KMS-11 (cell line): ENCODE results near the gene ELMO1.

Experiments used
- H2AFZ ChIP-seq: fragments of 200-600 bp; sonication (generic); 2 replicates; pipeline ENCODE4 v1.6.1; 2016; ENCODE audit warnings: antibody characterized with exemption, mixed run types, low read depth
- H3K27ac ChIP-seq: fragments of 200-600 bp; sonication (generic); 2 replicates; pipeline ENCODE4 v1.6.1; 2016; ENCODE audit warnings: mild to moderate bottlenecking, mixed run types
- H3K27me3 ChIP-seq: fragments of 200-600 bp; sonication (generic); 2 replicates; pipeline ENCODE4 v1.6.1; 2017; ENCODE audit warnings: mild to moderate bottlenecking, low read depth, mixed run types, moderate library complexity; ENCODE audit not compliant: insufficient read depth
- H3K36me3 ChIP-seq: fragments of 200-600 bp; sonication (generic); 2 replicates; pipeline ENCODE4 v1.6.1; 2017; ENCODE audit warnings: mild to moderate bottlenecking, mixed run types; ENCODE audit not compliant: insufficient read depth
- H3K4me1 ChIP-seq: fragments of 200-600 bp; sonication (generic); 2 replicates; pipeline ENCODE4 v1.6.1; 2016; ENCODE audit warnings: mild to moderate bottlenecking, low read depth, mixed run types; ENCODE audit not compliant: poor library complexity, severe bottlenecking
- H3K4me2 ChIP-seq: fragments of 200-600 bp; sonication (generic); 2 replicates; pipeline ENCODE4 v1.7.0; 2016; ENCODE audit warnings: mild to moderate bottlenecking, mixed run types
- H3K4me3 ChIP-seq: fragments of 200-600 bp; sonication (generic); IDR thresholded peaks from 2 replicates; pipeline ENCODE4 v1.6.1; 2017; ENCODE audit warnings: low read depth, low read length, mixed read lengths; ENCODE audit not compliant: insufficient read depth
- H3K79me2 ChIP-seq: fragments of 200-600 bp; sonication (generic); 2 replicates; pipeline ENCODE4 v1.6.1; 2016; ENCODE audit warnings: low read depth, mixed run types; ENCODE audit not compliant: insufficient read depth
- H3K9ac ChIP-seq: fragments of 200-600 bp; sonication (generic); 2 replicates; pipeline ENCODE4 v1.6.1; 2016; ENCODE audit warnings: mild to moderate bottlenecking, mixed run types
- H4K20me1 ChIP-seq: fragments of 200-600 bp; sonication (generic); 2 replicates; pipeline ENCODE4 v1.6.1; 2016; ENCODE audit warnings: mild to moderate bottlenecking, mixed run types; ENCODE audit not compliant: insufficient read depth
- TF ChIP-seq, protein P1 (sequence below): fragments of 200-600 bp; sonication (generic); conservative IDR thresholded peaks from 2 replicates; pipeline ENCODE4 v1.6.1; 2017; ENCODE audit warnings: low read depth, mild to moderate bottlenecking, antibody characterized with exemption, low read length, moderate library complexity, mixed read lengths

ELMO1 gene

DNA sequence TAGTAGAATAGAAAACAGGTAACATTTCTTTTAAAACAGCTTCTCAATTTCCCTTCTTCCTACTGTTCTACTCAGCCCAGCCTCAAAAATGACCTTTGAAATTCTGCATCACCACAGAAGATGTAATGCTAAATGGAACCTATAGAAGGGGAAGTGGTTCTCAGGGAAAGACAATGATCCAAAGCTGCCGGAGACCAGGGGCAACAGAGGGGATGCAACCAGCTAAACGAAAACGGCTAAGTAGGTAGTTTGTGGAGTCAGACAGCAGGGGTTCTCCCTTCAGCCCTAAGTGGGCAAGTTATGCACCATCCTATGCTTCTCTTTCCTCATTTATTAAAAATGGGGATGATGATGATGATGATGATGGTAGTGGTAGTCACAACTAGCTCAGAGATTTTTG is 214.3 kb downstream of the ELMO1 start:
- no peak overlapping the region for H3K4me2 ChIP-seq
- TF ChIP-seq, protein P1, sequence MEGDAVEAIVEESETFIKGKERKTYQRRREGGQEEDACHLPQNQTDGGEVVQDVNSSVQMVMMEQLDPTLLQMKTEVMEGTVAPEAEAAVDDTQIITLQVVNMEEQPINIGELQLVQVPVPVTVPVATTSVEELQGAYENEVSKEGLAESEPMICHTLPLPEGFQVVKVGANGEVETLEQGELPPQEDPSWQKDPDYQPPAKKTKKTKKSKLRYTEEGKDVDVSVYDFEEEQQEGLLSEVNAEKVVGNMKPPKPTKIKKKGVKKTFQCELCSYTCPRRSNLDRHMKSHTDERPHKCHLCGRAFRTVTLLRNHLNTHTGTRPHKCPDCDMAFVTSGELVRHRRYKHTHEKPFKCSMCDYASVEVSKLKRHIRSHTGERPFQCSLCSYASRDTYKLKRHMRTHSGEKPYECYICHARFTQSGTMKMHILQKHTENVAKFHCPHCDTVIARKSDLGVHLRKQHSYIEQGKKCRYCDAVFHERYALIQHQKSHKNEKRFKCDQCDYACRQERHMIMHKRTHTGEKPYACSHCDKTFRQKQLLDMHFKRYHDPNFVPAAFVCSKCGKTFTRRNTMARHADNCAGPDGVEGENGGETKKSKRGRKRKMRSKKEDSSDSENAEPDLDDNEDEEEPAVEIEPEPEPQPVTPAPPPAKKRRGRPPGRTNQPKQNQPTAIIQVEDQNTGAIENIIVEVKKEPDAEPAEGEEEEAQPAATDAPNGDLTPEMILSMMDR = no peak
- no peaks in the 10 kb centered on the region for H3K4me1 ChIP-seq
- H2AFZ ChIP-seq = no peak overlapping the region
- no peaks in the 10 kb centered on the region for H4K20me1 ChIP-seq
- no peaks in the 10 kb centered on the region for H3K27me3 ChIP-seq
- H3K79me2 ChIP-seq = no peaks in the 10 kb centered on the region
- H3K27ac ChIP-seq = no peak overlapping the region
- H3K4me3 ChIP-seq = no peak overlapping the region
- no peaks in the 10 kb centered on the region for H3K36me3 ChIP-seq
- no peak overlapping the region for H3K9ac ChIP-seq

GRCh38 chr7:37231613-37232012 is 217.1 kb downstream of the ELMO1 start:
- no peaks in the 10 kb centered on the region for H4K20me1 ChIP-seq
- H3K4me3 ChIP-seq = no peak overlapping the region
- no peak overlapping the region for H3K27ac ChIP-seq
- no peaks in the 10 kb centered on the region for H3K4me1 ChIP-seq
- H3K4me2 ChIP-seq = no peak overlapping the region
- H3K27me3 ChIP-seq = no peaks in the 10 kb centered on the region
- H2AFZ ChIP-seq = no peak overlapping the region
- no peak overlapping the region for H3K9ac ChIP-seq
- TF ChIP-seq, protein P1 = no peak
- no peaks in the 10 kb centered on the region for H3K36me3 ChIP-seq
- peaks cover 5% of the 10 kb centered on the region; the same call in 1 of the 2 replicates for H3K79me2 ChIP-seq

GRCh38 chr7:37230221-37230620 is 218.4 kb downstream of the ELMO1 start:
- H3K27me3 ChIP-seq = no peaks in the 10 kb centered on the region
- no peaks in the 10 kb centered on the region for H4K20me1 ChIP-seq
- no peak overlapping the region for H3K27ac ChIP-seq
- TF ChIP-seq, protein P1 = no peak
- H2AFZ ChIP-seq = no peak overlapping the region
- H3K4me1 ChIP-seq = no peaks in the 10 kb centered on the region
- peaks cover 8% of the 10 kb centered on the region; the same call in 1 of the 2 replicates for H3K79me2 ChIP-seq
- no peak overlapping the region for H3K4me3 ChIP-seq
- H3K36me3 ChIP-seq = no peaks in the 10 kb centered on the region
- no peak overlapping the region for H3K9ac ChIP-seq
- H3K4me2 ChIP-seq = no peak overlapping the region

- H3K36me3 ChIP-seq = no peaks in the 10 kb centered on the region; the same call in 1 of the 2 replicates
Observed at GRCh38 chr7:37229381-37229780, 219.3 kb downstream of the ELMO1 start.

More at GRCh38 chr7:37229381-37229780, 219.3 kb downstream of the ELMO1 start:
- Histone ChIP-seq H2AFZ (no peak overlapping the region), H3K4me1 (no peaks in the 10 kb centered on the region), H3K79me2 (peaks cover 8% of the 10 kb centered on the region; the same call in 1 of the 2 replicates), H3K4me2 (no peak overlapping the region), H3K27ac (no peak overlapping the region), H3K9ac (no peak overlapping the region), H3K4me3 (no peak overlapping the region), H3K27me3 (no peaks in the 10 kb centered on the region), H4K20me1 (no peaks in the 10 kb centered on the region)
- TF ChIP-seq, protein P1 = no peak
